Ovary (tissue), 9 donors: ENCODE results near the gene USP2. TPM values are rescaled to one million over a fixed set of nuclear protein-coding genes. Genes with fewer than 3 reads are reported as not detected.

ENCODE experiments used
- DNase-seq, 5 donors: peaks; one replicate each; pipeline ENCODE4 v3.0.0-alpha.2; 2019 to 2020
- H3K27ac ChIP-seq, 2 donors: fragments of 200-600 bp; one replicate each; pipeline versions ENCODE4 v1.5.1 to v1.8.0; 2019 to 2022
- H3K27me3 ChIP-seq: fragments of 200-600 bp; one replicate; pipeline ENCODE4 v1.8.0; 2022
- H3K36me3 ChIP-seq: fragments of 200-600 bp; sonication (generic); one replicate; pipeline ENCODE4 v1.5.1; 2019
- H3K4me1 ChIP-seq: one replicate; pipeline ENCODE4 v1.8.1; 2013; ENCODE audit warnings: mild to moderate bottlenecking, moderate library complexity; ENCODE audit not compliant: insufficient read depth
- H3K4me3 ChIP-seq: fragments of 200-600 bp; sonication (generic); one replicate; pipeline ENCODE4 v1.5.1; 2017
- H3K9me3 ChIP-seq, 2 donors: fragments of 200-600 bp in 1 of 2; sonication (generic) in 1 of 2; one replicate each; pipeline versions ENCODE4 v1.5.1 to v1.8.1; 2013 to 2019; ENCODE audit warnings: mild to moderate bottlenecking in 1 of 2, moderate library complexity in 1 of 2
- CTCF ChIP-seq, 3 donors: fragments of 450-650 bp in 2 of 3; fragments of 200-600 bp in 1 of 3; IDR thresholded peaks; one replicate each; pipeline versions ENCODE4 v1.5.1 to v1.8.0; 2016 to 2022; ENCODE audit warnings: antibody characterized with exemption in 3 of 3, mild to moderate bottlenecking in 1 of 3
- EP300 ChIP-seq: sonication (generic); formaldehyde crosslinking; IDR thresholded peaks from one replicate; pipeline ENCODE4 v1.6.1; 2017; ENCODE audit warnings: antibody characterized with exemption
- POLR2A ChIP-seq: fragments of 450-650 bp; IDR thresholded peaks from one replicate; pipeline ENCODE4 v1.6.1; 2017; ENCODE audit warnings: antibody characterized with exemption, mild to moderate bottlenecking, moderate library complexity
- WGBS, 3 donors: extraction: QIAGEN DNeasy Blood & Tissue Kit in 1 of 3; methylation state at CpG; one replicate each; pipeline versions ENCODE4 v1.1.5 to v1.1.7; 2013 to 2017; 5-methylcytosine and 5-hydroxymethylcytosine counted together
- intact Hi-C, 4 donors: fragments of 100-400 bp; cut with DNase I; formaldehyde crosslinking; loops; one replicate each; pipeline versions ENCODE4 v1.11.0 to v1.15.1; 2022 to 2023
- polyA plus RNA-seq, 2 donors: library from polyadenylated mRNA; stranded (reverse); fragments of 200-250 nt in 1 of 2; fragments of 350-450 nt in 1 of 2; fragmentation: Illumina TruSeq in 1 of 2; extraction: RNeasy Lipid Tissue Mini Kit (QIAGEN cat#74804) in 1 of 2; gene quantifications; one replicate each; pipeline ENCODE4 v1.2.3, GENCODE V29; 2013 to 2014
- total RNA-seq, 7 donors: library from RNA; depleted of rRNA in 2 of 7; stranded (reverse); fragments of >200 nt in 2 of 7; fragmentation: NEBNext Ultra II Directional in 3 of 7; extraction: Animal tissue kit (Norgen Biotek cat#: 25700) in 3 of 7; gene quantifications; one replicate each; pipeline versions ENCODE4 v1.1.0 to v1.2.4, GENCODE V29; 2016 to 2023
- donor health status: DM: no; HTN: no; CAD: no; lungs with moderate emphysema.
- donor health status: DM: no; HTN: no; CAD: no.
- donor health status: Bipolar disorder and iron deficiency.
- donor health status: DM: yes; HTN: yes; CAD: no.
- donor health status: DM: no; HTN: no; CAD: no.
- donor health status: DM: yes; HTN: yes; CAD: no.

Gene USP2
- total and polyA plus RNA-seq, 9 donors = 1.0 to 16.9 (median 4.0) TPM

GRCh38 chr11:119309411-119309810, 72.1 kb downstream of the USP2 start:
- Histone ChIP-seq H3K9me3 (no peaks in the 10 kb centered on the region), H3K4me3 (no peak overlapping the region), H3K27me3 (no peaks in the 10 kb centered on the region), H3K36me3 (no peaks in the 10 kb centered on the region), H3K4me1 (peaks cover 12% of the 10 kb centered on the region), H3K27ac (no peak overlapping the region)
- no peak for TF ChIP-seq CTCF (IDR thresholded peaks at IDR 0.05)
- no peak for TF ChIP-seq EP300
- TF ChIP-seq POLR2A = no peak
- 91 to 95% (median 93%) methylated on average over 11 of the region's 11 CpGs for WGBS, 3 donors
- intact Hi-C loops = no loop called here
- no peak for DNase-seq

DNA sequence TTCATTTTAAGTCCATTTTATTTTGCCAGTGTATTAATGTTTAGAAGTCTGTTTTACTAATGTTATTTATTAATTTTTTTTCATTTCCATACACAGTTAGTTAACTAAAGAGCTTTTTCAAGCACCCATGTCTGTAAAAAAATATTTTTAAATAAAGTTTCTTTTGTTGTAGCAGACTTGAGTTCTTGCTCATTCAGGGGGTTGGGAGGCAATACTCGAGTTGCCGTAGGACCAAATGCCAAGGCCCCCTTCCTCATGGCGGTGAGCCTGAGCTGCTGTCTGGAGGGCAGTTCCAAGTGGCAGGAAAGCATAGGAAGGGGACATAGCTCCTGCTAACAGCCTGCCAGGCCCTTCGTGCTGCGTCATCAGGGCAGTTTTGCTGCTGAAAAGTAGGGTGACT, 73.5 kb downstream of the USP2 start:
- no peaks in the 10 kb centered on the region for H3K36me3 ChIP-seq
- WGBS, 3 donors = 66 to 81% (median 73%) methylated on average over 5 of the region's 5 CpGs

GRCh38 chr11:119307219-119307618, 74.3 kb downstream of the USP2 start:
- H3K4me1 ChIP-seq = peaks cover 12% of the 10 kb centered on the region
- 39 to 70% (median 68%) methylated on average over 1 of the region's 1 CpG for WGBS, 3 donors
- DNase-seq = no peak
- no peaks in the 10 kb centered on the region for H3K27me3 ChIP-seq
- H3K4me3 ChIP-seq = no peak overlapping the region
- H3K36me3 ChIP-seq = no peaks in the 10 kb centered on the region
- intact Hi-C loops = no loop called here
- TF ChIP-seq CTCF (IDR thresholded peaks at IDR 0.05) (no peak), EP300 (no peak), POLR2A (no peak)
- peak overlapping the region; percentile 25 to 72 for H3K27ac ChIP-seq
- H3K9me3 ChIP-seq = no peaks in the 10 kb centered on the region

More for the DNA sequence above, 73.5 kb downstream of the USP2 start:
- peaks cover 12% of the 10 kb centered on the region for H3K4me1 ChIP-seq
- TF ChIP-seq CTCF (IDR thresholded peaks at IDR 0.05) (no peak), EP300 (no peak), POLR2A (no peak)
- intact Hi-C loops = no loop called here
- H3K27me3 ChIP-seq = no peaks in the 10 kb centered on the region
- no peak for DNase-seq
- no peaks in the 10 kb centered on the region for H3K9me3 ChIP-seq
- no peak overlapping the region for H3K27ac ChIP-seq
- no peak overlapping the region for H3K4me3 ChIP-seq

DNA sequence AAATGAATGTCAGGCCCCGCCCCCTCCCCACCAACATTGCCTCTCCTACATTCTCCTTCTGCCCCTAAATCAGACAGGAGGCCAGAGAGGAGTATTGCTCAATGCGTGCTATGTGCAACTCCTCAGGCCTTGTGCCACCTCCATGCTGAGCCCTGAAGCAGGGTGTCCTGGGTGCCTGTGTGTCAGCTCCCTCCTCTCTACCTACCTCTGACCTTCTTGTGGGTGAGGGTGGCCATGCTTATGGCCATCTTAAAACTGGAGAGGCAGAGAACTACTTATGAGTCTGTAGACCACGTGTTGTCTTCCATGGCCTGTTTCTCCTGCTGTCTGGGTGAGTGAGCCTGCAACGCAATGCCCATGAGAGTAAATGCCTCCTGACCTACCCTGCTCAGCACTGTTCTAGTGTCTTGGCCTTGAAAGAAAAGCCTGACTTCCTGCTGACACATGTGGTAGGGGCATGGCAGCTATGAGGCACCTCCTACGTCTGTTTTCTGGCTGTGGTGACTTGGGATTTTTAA, 75.1 kb downstream of the USP2 start:
- Histone ChIP-seq H3K4me1 (peaks cover 12% of the 10 kb centered on the region), H3K27ac (peak overlapping the region; percentile 9 to 72), H3K27me3 (no peaks in the 10 kb centered on the region), H3K36me3 (no peaks in the 10 kb centered on the region), H3K4me3 (no peak overlapping the region), H3K9me3 (no peaks in the 10 kb centered on the region)
- DNase-seq = peak; percentile 39 to 61 (median 55)
- TF ChIP-seq CTCF (IDR thresholded peaks at IDR 0.05) = no peak
- no peak for TF ChIP-seq POLR2A
- TF ChIP-seq EP300 = no peak
- intact Hi-C loops = no loop called here
- 17 to 37% (median 31%) methylated on average over 5 of the region's 5 CpGs for WGBS, 3 donors
